ENCODE data around the gene EVPL.

EVPL gene

DNA sequence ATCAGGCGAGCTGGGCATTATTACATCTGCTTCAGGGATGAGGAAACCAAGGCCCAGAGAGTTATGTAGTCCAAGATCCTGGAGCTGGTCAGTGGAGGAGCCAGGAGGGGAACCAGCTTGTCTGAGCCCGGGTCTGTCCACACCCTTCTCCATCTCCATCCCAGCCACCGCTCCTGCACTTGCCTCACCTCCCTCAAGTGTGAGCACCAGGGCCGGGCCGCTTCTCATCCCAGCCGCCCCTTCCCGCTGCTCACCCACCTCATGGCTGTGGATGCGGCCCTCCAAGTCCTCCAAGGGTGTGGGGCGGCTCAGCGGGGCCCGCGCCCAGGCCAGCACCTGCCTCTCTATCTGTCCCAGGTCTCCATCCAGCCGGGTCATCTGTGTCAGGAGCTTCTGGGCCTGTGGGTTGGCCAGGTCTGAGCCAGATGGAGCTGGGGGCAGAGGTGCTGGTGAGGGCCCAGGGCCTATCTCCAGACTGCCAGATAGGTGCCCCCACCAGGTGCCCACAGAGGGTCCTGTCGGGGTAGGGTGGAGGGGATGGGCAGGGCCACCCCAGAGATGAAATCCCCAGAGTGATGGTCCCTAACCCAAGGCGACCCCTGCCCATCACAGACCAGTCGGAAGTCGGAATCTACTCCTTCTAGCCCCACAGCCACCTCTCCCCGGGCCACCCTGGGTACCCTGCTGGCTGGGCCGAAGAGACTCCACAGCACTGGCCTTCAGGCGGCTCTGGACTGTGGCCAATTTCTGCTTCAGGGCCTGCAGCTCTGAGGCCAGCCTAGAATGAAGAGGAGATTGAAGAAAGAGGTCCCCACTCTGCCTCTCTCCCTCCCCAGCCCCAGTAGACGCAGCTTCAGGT is 9.4 kb downstream of the EVPL start:
- DNase-seq (ENCODE audit: low spot score), result no peak

- no peak for DNase-seq (ENCODE audit: low spot score)
These were observed 12.2 kb downstream of the EVPL start for GRCh38 chr17:76014925-76015261.

DNA sequence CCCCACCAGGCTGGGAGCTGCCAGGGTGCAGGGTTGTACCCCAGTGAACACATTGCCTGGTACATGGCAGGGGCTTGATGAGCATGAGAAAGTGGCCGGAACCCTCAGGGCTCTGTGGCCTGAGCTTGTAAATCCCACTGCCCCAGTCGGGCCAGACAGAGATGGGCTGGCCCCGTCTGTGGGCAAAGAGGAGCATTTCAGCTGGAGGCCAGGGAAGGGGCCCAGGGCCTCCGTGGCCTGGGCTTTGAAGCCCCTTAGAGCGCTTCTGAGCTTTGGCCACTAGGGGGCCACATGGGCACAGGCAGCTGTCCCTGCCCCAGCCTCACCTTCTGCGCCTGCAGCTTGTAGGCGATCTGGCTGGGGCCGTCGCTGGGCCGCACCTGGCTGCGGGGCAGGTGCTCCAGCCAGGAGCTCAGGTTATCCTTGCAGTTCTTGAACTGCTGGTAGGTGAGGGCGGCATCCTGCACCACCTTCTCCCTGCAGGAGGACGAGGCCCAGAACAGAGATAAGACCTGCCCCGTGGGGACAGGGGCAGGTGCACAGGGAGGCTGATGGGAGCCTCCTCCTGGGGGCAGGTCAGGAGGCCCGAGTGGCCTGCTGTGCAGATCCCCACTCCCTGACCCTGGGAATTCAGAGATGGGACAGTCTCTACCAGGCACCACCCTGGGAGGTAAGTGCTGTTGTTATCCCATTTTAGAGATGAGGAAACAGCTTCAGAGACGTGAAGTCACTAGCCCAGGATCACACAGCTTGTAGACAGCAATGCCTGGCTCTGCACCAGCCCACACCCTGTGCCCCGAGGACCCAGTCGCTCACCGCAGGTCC is 12.8 kb downstream of the EVPL start:
- DNase-seq (ENCODE audit: low spot score), result peak; percentile 40

GRCh38 chr17:76013377-76013932 is 13.7 kb downstream of the EVPL start:
- DNase-seq (ENCODE audit: low spot score), result no peak

DNA sequence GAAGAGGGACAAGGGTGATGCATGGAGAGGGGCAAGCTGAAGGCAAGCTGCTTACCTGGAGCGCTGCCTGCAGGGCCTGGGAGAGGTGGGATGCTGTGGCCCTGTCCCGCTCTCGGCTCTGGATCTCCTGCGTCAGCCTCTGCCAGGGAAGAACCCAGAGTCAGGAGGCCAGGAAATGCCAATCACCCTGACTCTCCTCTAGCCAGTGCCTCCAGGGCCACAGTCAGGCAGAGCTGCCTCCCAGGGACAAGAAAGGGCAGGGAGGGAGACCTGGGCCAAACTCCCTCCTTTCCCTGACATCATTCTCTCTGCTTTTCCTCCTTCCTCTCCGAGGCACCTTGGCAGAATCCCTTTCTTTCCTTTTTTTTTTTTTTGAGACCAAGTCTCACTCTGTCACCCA is 15.2 kb downstream of the EVPL start:
- DNase-seq (ENCODE audit: low spot score), result no peak

DNA sequence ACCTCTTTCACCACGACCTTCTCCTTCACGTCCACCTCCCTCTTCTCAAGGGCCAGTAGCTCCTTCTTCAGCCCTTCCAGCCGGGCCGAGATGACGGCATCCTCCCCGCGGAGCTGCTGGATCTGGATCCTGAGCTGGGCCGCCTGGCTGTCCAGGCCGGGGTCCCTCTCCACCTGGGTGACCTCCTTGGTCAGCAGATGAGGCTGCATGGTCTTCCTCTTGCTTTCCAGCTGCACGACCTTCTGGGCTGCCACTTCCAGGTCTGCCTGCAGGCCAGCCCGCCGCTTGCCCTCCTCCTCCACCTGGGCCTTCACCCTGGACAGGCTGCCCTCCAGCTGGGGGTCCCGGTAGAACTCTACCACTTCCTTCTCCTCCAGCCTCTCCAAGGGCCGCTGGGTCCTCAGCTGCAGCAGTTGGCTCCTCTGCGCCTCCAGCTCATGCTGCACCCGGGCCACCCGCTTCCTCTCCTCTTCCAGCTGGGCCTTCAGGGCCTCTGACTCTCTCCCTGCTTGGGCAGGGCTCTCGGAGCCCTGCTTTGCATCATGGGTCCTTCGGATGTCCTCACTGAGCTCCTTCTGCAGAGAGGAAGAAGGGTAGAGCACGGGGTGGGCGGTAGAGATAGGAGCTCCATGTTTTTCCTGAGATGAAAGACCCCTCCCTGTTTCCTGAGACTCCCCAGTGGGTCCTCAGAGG is 17.0 kb downstream of the EVPL start:
- no peak for DNase-seq (ENCODE audit: low spot score)

GRCh38 chr17:76009447-76009846 is 17.7 kb downstream of the EVPL start:
- DNase-seq (ENCODE audit: low spot score), result no peak

DNA sequence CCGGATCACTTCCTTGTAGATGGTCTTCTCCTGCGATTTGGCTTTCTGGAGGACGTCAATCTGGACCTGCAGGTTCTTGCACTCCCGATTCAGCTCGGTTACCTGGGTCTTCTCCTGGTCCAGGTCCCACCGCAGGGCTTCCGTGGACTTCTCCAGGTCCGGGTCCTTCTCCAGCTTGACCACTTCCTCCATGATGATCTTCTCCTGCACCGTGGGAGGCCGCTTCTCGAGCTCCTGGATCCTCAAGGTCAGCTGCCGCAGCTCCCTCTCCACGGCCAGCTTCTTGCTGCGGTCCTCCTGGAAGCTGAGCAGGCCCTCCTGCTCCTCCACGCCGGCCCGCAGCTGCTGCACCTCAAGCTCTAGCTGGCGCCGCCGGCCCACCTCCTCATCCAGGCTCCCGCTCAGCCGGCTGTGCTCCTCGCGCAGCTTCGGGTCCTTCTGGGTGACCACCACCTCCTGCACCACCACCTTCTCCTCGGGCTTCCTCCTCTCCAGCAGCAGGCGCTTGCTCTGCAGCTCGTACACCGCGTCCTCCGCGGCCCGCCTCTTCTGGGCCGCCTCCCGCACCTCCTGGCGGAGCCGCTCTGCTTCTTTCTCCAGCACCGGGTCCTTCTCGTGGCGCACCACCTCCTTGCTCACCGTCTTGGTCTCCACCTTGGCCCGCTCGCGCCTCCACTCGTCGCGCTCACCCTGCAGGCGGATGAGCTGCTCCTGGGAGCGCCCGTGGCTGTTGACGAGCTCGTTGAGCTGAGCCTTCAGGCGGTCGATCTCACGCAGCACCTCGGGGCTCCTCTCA is 18.3 kb downstream of the EVPL start:
- no peak for DNase-seq (ENCODE audit: low spot score)

- no peak for DNase-seq (ENCODE audit: low spot score)
These were observed 18.9 kb downstream of the EVPL start for GRCh38 chr17:76008208-76008607.

DNA sequence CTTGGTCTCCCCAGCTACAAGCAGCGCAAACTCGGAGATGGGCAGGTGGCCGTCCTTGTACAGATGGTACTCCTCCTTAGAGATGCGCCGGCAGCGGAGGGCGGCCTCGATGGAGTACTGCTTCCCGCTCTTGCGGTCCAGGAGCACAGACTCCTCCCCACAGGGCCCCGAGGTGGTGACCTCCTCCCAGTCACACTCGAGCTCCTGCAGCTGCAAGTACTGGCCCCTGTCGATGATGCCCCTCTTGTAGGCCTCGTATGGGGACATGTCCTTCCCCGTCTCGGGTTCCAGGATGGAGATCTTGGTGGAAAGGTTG is 19.3 kb downstream of the EVPL start:
- no peak for DNase-seq (ENCODE audit: low spot score)

DNA sequence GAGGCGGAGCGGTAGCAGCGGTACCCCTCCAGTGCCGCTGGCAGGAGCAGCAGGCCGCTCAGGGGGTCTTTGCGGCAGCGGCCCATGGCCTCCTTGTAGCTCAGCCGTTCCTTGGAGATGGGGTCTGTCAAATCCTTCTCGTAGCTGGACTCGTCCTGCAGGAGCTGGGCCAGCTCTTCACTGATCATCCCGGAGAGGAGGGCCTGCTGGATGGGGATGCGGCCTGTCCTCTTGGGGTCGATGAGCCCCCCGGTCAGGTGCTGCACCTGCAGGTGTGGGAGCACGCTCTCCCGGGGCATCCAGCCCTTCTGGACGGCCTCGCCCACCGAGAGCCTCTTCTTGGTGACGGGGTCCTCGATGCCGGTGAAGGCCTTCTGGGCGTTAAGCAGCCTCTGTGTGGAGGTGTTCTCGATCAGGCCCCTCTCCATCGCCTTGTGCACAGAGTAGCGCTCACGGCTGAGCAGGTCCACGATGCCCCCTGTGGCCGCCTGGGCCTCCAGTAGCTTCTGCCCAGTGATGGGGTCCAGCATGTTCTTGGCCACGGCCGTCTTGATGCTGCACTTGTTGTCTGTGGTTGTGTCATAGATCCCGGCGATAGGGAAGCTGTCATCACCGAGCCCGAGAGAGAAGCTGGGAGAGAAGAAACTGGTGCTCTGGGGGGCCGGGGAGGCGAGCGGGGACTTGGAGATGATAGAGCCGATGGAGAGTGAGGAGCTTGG is 19.8 kb downstream of the EVPL start:
- no peak for DNase-seq (ENCODE audit: low spot score)

DNA sequence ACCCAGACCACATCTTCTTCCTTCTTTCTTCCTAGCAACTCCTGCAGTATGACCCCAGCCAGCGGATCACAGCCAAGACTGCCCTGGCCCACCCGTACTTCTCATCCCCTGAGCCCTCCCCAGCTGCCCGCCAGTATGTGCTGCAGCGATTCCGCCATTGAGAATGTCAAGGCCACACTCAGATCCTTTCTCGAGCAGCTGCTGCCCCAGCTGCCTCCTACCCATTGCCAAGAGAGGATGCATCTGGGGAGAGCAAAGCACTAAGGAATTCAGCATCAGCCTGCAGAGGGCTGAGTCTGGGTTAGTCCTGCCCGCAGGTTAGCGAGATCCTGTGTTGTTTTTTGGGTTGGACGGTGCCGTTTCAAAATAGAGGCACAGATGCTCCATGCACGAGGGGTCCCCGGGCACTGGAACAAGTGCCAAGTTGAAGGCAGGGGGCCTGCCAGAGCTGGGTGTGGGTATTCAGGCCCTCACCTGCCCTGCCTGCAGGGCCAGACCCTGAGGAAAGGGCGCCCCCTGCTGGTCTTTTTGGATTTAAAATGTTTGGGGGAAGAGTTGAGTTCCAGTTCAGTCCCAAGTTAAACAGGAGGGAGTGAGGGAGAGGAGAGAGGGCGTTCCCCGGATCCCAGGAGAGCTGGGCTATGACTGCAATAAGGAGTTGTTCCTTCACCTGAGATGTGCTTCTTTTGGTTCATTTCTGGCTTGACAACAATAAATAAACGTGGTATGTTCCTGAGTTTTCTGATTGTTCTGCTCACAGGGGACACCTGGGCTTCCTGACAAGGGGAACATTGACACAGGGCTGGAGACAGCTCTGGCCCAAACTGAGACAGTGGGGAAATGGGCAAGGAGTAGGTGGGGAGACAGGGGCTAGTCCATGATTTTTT is 21.6 kb downstream of the EVPL start:
- peak; percentile 67 for DNase-seq (ENCODE audit: low spot score)

- no peak for DNase-seq (ENCODE audit: low spot score)
These were observed 22.3 kb downstream of the EVPL start for GRCh38 chr17:76004750-76005262.

DNA sequence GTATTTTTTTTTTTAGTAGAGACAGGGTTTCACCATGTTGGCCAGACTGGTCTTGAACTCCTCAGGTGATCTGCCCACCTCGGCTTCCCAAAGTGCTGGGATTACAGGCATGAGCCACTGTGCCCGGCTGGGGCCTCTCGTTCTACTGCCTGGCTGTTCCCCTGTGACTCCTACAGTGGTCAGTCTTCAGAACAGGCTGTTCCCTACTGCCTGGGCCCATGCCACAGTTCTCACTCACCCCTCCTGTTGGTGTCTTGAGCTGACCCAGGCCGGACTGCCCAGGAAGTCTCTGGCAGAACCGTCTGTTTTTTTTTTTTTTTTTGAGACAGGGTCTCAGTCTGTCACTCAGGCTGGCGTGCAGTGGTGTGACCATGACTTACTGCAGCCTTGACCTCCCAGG is 23.2 kb downstream of the EVPL start:
- DNase-seq (ENCODE audit: low spot score), result no peak

DNA sequence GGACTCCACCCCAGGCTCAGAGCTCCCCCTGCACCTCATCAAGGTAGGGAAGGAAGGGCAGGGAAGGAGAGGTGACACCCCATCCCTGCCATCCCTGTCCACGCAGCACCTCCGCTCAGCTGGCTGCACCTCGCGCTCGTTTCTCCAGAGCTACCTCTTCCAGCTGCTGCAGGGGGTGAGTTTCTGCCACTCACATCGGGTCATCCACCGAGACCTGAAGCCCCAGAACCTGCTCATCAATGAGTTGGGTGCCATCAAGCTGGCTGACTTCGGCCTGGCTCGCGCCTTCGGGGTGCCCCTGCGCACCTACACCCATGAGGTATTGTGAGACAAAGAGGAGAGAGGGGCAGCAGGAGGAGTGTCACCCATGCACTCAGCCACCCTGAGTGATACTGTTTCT is 25.0 kb downstream of the EVPL start:
- no peak for DNase-seq (ENCODE audit: low spot score)

GRCh38 chr17:76000755-76001521 is 26.2 kb downstream of the EVPL start, which contains the start of gene CDK3:
CDK3 (plus strand) TSS chr17:76000855; CDS start chr17:76001426, 571 bp downstream.
- no peak for DNase-seq (ENCODE audit: low spot score)

- no peak for DNase-seq (ENCODE audit: low spot score)
These were observed 26.9 kb downstream of the EVPL start for GRCh38 chr17:76000016-76000754.

DNA sequence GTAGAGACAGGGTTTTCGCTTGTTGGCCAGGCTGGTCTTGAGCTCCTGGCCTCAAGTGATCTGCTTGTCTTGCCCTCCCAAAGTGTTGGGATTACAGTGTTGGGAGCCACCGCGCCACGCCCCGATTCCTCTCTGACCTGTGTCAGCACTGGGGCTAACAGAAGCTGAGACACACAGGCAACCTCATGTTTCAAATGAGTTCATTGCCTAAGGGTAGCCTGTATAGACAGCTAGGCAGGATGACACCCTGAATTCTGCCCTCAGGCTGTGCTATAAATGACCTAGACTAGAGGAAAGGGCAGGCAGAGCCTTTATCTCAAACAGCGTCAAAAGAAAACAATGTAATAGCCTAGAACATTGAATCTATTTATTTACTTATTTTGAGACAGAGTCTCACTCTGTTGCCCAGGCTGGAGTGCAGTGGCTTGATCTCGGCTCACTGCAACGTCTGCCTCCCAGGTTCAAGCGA is 28.7 kb downstream of the EVPL start:
- DNase-seq (ENCODE audit: low spot score), result no peak
